Globus pallidus (tissue), 1 donor: ENCODE data around the gene TSPEAR.

Source experiments
- DNase-seq: peaks from one replicate; pipeline ENCODE4 v3.0.0-alpha.2; 2015; ENCODE audit warnings: low spot score

The TSPEAR gene

DNA sequence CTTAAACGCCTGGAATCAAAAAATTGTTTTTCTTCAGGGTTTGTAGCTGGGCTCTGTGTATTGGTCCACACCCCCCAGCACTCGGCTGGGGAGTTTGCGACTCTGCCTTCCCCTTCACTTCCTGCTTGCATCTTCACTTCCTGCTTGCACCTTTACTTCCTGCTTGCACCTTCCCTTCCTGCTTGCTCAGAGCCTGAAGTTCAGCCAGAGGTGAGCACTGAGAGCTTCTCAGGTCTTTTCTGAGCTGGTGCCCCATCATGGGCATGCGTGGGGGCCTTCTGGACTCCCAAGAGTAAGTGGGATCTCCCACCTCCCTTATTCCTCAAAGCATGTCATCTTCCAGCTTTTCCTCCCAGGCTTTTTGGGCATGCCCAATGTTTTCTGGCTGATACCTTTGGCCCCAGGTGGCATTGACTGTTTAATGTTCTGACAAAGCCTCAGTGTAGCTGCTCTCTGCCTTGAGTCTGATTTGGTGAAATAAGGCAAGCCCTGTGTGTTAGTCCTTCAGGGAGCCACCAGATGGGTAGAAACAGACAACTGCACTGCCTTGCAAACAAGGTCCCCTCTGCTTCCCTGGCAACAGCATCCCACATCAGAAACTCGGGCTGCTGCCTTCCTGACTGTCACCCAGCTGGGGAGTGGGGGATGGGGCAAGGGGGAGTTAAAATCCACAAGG lies 163.6 kb downstream of the TSPEAR start:
- DNase-seq, result no peak

DNA sequence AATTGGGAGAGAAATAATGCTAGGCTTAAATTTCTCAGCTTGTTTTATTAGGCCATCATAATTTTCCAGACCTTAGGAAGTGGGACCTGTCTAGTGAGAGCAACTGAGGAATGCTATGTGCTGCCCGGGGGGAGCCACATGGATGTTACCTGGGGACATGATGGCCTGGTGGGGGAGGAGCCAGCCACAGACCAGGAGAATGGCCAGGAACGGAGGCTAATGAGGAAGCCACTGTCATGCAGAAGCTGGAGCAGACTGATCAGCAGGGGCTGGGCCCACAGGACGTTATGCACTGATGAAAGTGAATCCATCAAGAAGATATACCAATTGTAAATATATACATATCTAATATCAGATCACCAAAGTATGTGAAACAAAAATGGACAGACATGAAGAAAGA lies 166.8 kb downstream of the TSPEAR start:
- DNase-seq, result no peak

DNA sequence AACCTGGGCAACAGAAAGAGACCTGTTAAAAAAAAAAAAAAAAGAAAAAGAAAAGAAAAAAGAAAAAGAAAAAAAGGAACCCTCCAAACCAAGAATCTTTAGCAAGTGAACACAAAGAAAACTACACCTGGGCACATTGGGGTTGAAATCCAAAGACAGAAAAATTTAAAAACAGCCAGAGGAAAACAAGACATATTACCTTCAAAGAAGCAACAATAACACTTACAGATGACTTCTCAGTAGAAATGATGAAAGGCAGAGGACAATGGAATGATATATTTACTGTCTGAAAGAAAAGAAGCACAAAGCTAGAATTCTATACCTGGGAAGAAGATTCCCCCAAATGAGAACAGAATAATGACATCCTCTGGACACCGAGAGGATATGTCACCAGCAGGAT lies 168.7 kb downstream of the TSPEAR start:
- DNase-seq, result no peak

DNA sequence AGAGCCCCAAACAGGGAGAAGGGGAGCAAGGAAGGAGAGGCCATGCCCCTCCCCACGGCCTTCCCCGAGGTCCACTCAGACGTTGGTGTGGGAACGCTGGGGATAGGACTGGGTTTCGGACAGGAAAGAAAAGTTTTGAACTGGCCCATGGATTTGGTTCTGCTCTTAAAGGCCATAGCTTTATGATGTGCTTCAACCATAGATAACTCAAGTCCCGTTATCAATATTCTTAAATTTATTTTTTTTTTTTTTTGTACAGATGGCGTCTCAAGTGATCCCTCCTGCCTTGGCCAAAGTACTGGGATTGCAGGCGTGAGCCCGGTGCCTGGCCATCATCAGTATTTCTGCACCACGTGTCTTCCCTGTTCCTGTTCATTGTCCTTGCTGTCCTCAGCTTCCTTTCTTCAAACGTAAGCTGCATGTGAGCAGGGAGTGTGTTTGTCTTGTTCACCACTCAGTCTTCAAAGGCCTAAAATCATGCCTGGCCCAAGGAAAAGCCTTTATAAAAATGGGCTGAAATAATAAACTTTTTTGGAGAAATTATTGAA lies 170.6 kb downstream of the TSPEAR start:
- DNase-seq, result no peak

DNA sequence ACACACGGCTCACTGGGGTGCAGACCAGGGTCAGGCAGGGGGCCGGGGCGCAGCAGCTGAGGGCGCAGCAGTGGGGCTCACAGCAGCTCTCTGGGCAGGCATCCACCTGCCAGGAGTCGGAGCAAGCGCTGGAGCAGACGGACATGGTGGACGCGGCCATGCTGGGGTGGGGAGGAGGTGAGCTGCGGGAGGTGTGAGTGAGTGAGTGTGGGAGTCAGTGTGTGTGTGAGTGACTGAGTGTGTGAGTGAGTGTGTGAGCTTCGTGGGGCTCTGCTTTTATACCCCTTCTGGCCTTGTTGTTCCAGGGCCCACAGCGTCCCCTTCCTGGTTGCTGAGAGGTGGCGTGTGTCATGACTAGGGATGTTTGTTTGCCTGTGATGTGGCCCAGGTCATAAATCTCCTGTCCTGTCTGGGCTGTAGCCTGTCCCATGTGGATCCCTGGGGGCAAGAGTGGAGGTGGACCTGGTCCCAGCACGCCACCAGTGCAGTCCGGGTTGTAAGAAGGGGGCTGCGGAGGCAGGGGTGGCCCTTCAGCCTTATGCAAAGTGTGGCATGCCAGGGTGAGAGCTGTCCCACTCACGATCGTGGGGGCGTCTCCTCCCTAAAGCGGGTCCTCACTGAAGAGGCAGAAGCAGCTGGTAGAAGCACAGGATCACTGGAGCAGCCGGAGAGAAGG lies 171.2 kb downstream of the TSPEAR start, which contains the start of gene KRTAP10-1:
KRTAP10-1 (minus strand) TSS at position 205 of the 676 bp plus-strand sequence; CDS start at position 160, 45 bp downstream.
- DNase-seq, result no peak

DNA sequence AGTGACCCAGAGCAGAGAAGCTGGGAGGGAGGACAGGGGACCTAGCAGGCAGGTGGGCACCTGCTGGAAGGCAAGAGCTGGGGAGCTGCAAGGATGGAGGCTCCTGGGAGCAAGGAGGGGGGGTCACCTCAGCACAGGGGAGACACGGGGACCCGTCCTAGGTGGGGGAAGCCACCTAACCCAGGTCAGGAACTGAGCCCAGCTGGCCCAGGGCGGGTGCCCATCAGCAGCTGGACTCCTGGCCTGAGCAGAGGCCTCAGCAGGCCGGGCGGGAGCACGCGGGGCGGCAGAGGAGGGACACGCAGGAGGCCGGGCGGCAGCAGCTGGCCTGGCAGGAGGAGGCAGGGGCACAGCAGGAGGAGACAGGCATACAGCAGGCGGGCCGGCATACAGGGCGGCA lies 172.3 kb downstream of the TSPEAR start:
- DNase-seq, result no peak

DNA sequence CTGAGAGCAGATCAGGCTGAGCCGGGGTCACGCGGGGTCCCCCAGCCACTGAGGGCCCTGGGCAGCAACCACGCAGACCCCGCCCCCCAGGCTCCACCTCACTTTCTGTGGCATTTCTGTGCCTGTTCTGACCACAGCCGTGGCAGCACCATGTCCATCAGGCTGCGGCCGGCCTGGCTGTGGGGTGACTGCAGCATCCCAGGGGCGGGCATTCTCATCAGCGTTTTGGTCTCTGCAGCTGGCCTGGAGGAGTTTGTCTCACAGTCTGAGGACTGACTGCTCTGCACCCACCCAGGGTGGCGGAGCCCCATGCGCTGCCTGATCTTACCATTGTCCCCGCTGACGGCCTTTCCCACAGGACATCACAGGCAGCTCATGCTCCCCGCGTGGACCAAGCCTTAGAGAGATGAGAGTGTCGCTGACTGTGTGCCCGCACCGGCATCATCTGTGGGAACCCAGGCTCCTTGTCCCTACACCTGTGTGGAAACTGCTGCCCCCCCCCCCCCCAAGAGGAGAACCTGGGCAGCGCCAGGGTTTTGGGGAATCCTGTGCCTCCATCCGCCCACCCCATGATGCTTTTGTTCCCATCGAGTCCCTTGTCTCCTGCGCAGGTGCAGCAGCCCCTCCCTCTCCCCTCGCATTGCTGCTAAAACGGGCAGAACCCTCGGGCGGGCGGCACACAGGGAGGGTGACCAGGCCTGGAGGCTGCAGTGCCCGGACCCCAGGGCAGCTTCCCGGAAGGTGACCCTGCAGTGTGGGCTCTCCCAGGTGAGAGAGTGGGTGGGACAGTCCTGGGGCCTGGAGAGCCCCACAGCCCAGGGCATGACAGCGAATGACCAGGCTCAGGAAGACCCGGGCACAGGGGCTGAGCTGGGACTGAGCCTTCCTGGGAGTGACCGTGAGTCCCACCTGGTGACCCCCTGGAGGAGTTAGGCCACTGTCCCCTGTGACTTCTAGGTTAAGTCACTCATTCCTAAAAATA lies 173.2 kb downstream of the TSPEAR start:
- no peak for DNase-seq

DNA sequence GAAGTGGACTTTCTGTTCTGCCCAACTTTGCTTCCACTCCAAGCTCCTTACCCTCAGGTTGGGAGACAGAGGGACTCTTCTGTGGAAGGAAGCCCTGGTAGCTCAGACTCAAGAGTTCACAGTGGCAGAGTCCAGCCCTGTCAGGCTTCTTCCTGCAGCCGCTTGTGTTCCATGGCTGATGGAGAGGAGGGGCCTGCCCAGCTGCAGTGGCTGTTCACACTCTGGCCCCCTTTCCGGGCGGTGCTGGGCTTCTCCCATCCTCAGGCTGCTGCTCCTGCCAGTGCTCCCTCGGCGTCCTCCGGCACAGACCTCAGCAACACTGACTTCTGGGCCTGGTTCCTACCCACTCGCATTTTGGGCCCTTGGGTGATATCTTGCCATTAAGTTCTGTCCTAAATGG lies 175.4 kb downstream of the TSPEAR start:
- no peak for DNase-seq

DNA sequence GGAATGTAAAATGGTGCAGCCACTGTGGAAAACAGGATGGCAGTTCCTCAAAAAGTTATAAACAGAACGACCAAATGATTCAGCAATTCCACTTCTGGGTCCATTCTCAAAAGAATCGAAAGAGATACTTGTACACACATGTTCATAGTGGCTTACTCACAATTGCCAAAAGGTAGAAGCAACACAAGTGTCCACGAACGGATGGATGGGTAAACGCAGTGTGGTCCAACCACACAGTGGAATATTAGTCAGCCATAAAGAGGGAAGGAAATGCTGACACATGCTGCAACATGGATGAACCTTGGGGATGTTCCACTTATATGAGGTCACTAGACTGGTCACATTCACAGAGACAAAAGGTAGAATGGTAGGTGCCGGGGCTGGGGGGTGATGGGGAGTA lies 176.7 kb downstream of the TSPEAR start:
- DNase-seq, result no peak

DNA sequence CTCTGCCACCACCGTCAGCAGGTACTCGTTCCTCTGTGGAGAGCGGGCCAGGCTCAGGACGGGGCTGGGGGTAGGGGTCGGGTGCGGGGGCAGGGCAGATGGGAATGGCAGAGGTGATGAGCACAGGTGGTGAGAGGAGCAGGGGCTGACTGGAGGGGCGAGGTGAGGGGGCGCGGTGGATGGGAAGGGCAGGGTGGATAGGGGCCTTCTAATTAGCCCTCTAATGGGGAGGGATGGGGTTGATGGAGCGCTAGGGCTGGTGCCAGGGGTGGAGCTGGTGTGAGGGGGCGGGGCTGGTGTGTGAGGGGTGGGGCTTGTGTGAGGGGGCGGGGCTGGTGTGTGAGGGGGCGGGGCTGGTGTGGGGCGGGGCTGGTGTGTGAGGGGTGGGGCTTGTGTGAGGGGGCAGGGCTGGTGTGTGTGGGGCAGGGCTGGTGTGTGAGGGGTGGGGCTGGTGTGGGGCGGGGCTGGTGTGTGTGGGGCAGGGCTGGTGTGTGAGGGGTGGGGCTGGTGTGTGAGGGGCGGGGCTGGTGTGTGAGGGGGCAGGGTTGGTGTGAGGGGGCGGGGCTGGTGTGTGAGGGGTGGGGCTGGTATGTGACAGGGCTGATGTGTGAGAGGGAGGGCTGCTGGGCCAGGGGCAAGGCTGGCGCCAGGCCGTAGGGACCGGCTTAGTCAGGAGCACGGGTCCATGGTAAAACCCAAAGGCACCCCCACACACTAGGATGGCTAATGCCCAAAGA lies 177.3 kb downstream of the TSPEAR start:
- DNase-seq, result no peak

DNA sequence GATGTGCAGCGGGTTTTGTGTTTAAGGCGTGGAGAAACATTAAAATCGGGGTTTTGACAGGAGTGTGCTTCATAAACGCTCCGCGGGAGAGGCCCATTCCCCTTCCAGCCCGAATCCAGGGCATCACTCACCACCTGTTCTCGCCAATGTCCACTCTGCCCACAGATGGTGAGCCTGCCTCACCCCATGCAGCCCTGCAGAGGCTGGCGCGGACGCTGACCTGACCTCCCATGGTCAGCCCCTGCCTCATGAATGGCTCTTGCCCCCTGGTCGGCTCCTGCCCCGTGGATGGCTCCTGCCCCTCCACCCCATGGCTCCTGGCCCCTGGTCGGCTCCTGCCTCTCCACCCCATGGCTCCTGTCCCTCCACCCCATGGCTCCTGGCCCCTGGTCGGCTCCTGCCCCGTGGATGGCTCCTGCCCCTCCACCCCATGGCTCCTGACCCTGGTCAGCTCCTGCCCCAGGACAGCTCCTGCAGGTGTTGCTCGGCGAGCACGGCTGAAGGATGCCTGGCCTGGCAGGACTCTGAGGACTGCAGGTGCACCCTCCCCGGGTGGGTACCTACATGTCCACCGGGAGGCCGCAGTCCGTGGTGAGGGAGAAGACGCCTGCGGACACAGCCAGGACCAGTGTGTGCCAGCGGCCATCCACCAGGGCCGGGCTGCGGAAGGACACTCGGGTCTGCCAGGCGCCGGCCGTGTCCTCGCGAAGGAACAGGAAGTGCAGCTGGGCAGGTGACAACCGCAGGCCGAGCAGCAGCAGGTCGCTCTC lies 178.1 kb downstream of the TSPEAR start:
- no peak for DNase-seq

DNA sequence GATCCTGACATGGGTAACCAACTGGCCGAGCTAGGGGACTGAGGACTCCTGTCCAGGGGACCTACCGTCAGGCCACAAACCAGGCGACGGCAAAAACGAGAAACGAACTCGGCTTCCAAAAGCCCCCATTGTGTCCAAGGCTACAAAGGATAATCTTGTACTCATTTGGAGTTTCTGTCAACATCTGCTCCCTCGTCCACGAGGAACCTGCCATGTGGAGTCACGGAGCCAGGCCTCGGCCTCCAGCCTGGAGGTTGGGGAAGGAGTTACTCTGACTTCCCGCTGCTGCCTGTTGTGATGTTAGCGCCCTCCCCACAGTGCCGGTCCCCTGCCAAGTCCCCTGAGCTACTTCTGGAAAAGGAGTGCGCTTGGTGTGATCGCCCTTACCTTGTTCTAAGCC lies 178.7 kb downstream of the TSPEAR start:
- DNase-seq, result no peak

DNA sequence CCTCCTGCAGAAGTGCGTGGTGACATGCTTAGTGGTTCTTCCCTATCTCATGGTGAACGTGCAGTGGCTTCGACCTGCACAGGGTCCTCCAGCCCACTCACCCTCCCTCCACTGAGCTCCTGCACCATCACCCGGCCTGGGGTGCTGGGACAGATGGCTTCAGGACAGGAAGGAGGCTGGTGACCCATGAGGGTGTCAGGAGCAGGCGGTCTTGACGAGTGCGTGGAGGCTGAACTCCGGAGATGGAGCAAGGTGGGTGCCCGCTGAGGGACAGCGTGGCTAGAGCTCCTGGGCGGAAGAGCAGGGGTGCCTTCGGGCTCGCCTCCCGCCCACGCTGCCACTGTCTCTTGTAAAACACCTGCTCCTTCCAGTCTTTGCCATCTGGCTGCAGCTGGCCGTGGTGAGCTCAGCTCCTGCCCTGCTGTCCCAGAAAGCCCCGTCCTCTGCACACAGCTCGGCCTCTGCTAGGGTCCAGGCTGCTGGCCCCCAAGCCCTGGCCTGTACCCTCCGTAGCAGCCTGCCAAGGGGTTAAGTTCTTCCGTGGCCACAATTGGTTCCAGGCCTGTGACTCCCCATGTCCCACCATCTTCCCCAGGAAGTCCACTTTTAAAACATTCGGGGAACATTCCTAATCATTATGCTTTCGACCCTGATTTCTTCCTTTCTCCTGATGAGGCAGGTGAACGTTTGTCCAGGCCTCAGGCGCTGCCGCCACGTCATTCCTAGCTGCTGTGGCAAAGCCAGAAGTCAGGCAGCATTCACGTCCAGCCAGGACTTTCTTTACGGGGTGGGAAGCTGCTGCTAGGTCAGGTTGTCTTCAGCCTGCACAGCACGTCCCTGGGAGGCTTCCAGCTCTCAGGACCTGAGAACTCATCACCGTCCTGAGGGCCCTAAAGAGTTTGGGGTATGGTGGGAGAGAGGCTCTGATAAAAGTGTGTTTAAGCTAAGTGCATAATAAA lies 179.5 kb downstream of the TSPEAR start:
- DNase-seq, result no peak

DNA sequence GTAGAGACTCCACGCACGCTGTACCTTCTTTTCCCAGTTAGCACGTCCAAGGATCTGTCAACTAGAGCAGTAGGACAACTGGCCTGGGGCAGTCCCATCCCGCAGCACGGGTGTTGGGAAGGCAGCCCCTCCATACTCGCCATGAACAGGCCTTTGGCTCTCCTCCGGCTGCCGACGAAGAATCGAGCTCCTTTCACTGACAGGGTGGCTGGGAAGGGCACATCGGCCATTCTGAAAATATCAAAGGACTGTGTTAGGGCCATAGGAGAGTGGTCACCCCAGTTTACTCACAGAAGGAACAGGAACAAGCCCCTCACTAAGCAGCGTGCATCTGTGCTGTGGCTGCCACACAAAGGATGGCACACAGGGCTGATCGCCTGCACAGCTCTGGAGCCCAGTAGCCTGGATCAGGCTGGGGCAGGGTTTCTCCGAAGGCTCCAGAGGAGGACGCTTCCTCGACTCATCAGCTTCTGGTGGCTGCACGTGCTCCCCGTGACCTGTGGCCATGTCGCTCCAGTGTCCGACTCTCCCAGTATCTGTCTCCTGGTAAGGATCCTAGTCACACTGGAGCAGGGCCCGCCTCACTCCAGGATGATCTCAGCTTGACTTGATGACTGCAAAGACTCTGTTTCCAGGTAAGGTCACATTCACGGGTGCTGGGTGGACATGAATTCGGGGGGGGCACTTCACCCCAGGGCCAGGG lies 180.3 kb downstream of the TSPEAR start:
- DNase-seq, result no peak

DNA sequence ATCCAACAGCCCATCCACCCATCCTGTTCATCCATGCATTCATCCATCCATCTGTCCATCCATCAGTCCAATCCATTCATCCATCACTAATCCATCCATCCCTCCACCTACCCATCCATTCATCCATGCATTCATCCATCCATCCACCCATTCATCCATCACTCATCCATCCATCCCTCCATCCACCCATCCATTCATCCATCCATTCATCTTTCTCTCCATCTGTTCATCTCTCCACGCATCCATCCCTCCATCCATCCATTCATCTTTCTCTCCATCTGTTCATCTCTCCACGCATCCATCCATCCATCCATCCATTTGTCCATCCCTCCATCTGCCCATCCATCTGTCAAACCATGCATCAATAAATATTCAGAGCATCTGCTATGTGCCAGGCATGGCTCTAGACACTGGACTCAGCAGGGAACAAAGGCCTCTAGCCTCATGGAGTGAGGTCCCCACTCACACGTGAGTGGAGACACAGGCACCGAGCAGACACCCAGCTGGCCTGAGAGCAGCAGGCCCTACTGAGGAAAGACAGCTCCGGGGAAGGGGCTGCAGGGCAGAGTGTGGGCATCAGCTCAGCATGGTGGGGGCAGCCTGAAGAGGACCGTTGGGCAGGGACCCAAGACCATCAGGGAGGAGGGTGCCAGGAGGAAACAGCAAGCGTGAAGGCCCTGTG lies 181.0 kb downstream of the TSPEAR start:
- no peak for DNase-seq

DNA sequence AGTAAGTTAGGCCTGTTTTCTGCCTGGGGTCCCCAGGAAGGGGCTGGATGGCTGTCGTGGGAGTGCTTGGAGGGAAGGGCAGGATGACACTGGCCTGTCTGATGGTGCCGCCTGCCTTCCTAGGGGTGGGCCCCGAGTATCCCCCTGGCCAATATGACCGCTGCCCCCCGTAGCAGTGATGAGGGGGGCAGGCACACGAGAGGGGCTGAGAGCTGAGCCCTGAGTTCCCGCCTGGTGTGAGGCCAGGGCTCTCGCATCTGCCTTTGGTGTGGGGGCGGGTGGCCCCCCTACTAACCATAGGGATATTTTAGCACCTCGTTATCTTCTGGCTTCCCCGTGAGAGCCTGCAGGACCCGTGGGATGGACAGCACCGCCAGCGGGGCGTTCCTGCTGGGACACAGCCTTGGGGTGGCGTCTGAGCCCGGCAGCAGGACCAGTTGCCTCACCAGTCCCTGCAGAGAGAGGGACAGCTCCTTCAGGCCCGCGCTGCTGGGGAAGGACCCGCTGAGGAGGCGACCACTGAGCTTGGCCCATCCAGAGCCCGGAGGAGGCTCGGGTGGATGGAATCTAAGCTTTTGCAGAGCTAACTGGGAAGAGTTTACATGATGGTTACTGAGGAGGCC lies 181.8 kb downstream of the TSPEAR start:
- no peak for DNase-seq

DNA sequence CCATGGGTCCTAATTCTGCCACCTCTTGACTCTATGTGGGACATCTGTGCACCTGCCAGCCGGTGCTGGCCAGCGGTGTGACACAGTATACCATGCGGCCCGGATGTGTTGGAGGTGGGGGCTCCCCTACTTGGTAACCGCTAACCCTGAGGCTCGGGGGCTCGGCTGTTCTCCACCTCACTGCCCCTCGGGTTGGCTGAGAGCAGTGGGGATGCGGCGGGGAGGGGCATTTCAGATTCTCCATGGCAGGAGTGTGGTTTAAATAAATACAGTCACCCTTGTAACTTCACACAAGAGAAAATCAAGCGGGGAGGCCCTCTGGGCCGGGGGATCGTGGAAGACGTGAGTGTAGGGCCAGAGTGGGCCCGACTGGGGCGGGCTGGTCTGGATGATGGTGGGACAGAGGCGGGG lies 182.4 kb downstream of the TSPEAR start:
- DNase-seq, result no peak

DNA sequence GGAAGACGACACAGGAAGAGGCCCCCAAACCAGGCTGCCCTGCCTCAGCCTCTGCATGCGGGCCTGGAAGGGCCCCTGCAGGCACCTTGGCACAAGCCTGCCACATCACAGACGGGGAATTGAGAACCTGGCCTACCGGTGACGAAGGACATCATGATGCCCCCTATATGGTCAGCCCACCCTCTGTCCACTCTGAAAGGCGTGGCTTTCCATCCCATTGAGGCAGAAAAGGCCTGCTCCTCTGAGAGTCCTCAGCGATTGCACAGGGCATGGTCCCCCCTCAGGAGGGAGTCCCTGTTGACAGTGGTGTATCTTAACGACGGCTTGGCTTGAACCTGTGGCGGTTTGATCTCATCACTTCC lies 182.8 kb downstream of the TSPEAR start:
- no peak for DNase-seq
